ENCODE measurements around the gene TP53RK.

DNA sequence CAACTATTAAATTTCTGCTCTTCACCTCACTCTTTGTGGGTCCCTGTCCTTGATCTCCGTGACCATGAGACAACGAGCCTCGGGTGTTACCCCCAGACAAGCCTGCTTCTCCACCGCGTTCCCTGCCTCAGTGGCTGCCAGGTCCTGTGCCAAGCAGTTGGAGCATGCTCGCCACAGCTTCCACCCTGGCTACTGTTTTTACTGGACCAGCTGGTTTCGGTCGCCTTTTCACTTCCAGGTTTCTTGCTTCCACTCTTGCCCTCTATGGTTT is 5.6 kb downstream of the TP53RK start:
- TF ChIP-seq, protein P1, sequence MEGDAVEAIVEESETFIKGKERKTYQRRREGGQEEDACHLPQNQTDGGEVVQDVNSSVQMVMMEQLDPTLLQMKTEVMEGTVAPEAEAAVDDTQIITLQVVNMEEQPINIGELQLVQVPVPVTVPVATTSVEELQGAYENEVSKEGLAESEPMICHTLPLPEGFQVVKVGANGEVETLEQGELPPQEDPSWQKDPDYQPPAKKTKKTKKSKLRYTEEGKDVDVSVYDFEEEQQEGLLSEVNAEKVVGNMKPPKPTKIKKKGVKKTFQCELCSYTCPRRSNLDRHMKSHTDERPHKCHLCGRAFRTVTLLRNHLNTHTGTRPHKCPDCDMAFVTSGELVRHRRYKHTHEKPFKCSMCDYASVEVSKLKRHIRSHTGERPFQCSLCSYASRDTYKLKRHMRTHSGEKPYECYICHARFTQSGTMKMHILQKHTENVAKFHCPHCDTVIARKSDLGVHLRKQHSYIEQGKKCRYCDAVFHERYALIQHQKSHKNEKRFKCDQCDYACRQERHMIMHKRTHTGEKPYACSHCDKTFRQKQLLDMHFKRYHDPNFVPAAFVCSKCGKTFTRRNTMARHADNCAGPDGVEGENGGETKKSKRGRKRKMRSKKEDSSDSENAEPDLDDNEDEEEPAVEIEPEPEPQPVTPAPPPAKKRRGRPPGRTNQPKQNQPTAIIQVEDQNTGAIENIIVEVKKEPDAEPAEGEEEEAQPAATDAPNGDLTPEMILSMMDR (IDR thresholded peaks at IDR 0.05) = no peak
- TF ChIP-seq, protein P2, sequence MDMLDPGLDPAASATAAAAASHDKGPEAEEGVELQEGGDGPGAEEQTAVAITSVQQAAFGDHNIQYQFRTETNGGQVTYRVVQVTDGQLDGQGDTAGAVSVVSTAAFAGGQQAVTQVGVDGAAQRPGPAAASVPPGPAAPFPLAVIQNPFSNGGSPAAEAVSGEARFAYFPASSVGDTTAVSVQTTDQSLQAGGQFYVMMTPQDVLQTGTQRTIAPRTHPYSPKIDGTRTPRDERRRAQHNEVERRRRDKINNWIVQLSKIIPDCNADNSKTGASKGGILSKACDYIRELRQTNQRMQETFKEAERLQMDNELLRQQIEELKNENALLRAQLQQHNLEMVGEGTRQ (CRISPR knock-in tag; IDR thresholded peaks at IDR 0.05) = no peak
- TF ChIP-seq, protein P3, sequence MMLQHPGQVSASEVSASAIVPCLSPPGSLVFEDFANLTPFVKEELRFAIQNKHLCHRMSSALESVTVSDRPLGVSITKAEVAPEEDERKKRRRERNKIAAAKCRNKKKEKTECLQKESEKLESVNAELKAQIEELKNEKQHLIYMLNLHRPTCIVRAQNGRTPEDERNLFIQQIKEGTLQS (CRISPR knock-in tag; conservative IDR thresholded peaks at IDR 0.05) = no peak
- no peak for TF ChIP-seq SMAD3 (CRISPR knock-in tag; IDR thresholded peaks at IDR 0.05; ENCODE audit: borderline replicate concordance)
- TF ChIP-seq ATF1 (CRISPR knock-in tag; IDR thresholded peaks at IDR 0.05) = no peak
